GM18520 (cell line): ENCODE results near the gene TMEM129.

ENCODE experiments used
- ATAC-seq: cut with Tn5 transposase; IDR thresholded peaks from one replicate; pipeline ENCODE4 v1.9.1; 2021; ENCODE audit not compliant: unreplicated experiment

The TMEM129 gene

DNA sequence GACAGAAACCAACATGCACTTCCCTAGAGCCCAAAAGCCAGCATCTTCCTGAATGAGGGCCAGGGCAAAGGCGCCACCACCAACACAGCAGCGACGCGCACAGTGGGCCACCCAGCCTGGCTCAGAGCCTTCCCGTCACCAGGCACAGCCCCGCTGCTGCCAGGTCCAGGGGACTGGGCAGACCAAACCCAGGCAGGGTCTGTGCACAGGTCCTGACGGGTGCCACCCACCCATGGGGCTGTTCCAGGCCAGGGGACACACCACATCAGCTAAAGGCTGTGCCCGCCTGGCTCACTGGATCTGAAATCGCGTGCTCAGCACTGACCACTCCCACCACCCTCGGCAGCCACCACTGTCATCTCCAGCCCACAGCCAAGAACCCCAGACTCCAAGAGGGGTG is 50.8 kb downstream of the TMEM129 start:
- ATAC-seq, result no peak

DNA sequence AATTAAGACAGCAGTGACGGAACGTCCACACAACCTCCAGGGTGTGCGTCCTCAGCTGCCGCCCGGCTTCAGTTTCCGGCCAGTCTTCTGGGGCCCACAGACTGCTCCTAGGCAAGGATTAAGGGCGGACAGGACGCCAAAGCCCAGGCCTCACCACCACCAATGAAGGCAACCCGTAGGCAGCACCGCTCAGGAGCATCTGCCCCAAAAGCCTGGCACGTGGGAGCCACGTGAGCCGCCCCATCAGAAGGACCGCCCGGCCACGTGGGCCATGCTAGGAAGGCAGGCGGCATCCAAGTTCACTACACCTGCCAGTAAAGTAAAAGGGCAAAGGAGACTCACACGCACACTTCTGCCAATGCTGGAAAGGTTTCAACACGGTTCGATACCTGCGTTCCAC is 51.3 kb downstream of the TMEM129 start:
- ATAC-seq, result no peak

DNA sequence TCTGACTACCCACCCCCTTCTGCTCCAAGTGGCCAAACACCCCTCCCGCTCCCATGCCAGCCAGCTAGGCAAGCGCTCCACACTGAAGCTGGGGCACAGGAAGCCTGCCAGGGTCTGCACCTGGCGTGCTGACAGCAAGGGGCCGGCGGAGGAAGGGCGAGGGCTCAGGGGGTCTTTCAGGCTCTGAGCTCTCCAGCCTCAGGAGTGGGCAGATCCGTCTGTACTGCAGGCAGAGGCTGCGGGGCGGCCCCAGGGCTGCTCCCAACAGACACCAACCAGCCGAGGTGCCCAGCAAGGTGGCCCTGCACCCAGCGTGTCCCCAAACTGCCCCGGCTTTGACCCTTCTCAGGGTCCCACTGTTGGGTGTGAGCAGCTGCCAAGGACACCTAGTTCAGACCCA is 51.9 kb downstream of the TMEM129 start:
- ATAC-seq, result no peak

DNA sequence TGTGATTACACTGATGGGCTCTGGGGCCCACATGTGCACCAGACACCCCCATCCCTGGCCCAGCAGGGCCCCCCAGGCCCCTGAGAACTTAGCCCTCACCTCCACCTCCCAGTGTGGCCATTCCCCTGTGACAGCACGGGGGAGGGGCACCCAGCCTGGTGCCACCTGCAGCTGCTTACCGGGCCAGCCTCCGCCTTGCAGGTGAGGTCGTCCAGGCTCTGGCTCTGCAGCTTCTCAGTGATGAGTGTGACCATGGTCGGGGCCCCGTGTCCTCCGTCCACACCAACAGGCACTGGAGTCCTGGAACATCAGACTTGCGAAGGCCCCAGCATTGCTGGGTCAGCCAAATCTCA is 52.7 kb downstream of the TMEM129 start:
- no peak for ATAC-seq

DNA sequence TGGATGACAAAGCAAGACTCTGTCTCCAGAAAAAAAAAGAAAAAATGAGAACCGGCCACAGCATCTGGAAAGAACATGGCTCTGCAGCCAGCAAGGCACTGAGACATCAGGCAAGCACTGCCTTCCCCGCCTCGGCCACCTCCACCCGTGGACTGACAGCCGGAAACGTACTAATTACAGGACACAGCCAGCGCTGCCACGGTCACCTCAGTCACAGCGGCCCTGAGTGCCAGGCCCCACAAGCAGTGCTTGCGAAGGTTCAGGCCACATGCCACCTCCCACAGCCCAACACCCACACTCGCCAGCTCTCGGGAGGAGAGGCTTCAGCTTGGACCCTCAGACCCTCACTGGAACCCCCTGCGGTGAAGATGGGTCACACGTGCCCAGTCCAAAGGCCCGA is 53.9 kb downstream of the TMEM129 start:
- no peak for ATAC-seq

DNA sequence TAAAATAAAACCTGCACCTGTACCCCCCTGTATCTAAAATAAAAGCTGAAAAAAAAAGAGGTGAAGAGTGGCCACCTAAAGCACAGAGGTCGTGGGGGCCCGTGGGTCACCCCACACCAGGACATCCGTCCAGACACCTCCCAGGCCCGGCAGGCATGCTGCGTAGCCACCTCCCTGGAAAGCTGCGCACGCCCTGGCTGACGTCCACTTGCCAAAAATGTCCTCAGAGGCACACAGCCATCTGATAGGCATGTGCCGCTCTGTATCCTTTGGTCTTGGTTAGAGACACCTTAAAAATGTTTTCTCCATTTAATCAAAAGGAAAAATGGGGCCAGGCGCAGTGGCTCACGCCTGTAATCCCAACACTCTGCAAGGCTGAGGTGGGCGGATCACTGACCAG is 54.7 kb downstream of the TMEM129 start:
- ATAC-seq, result no peak
